ENCODE results near the gene SUMF2. TPM values are rescaled to one million over a fixed set of nuclear protein-coding genes. Genes with fewer than 3 reads are reported as not detected.
A peak's percentile ranks its signal among the peaks of the same experiment; 100 is the strongest.
"Not testable (repeated sequence)": the region's sequence is repeated elsewhere in the genome, so short reads cannot be mapped to it uniquely, and the experiment has no call there.

The SUMF2 gene
- total RNA-seq, 1 donor from 2014 or later, result 202 TPM

- H3K4me3 Mint-ChIP-seq (ENCODE audit: unreplicated experiment), result no peak overlapping the region
Observed at GRCh38 chr7:56099653-56100052, 35.6 kb downstream of the SUMF2 start.

DNA sequence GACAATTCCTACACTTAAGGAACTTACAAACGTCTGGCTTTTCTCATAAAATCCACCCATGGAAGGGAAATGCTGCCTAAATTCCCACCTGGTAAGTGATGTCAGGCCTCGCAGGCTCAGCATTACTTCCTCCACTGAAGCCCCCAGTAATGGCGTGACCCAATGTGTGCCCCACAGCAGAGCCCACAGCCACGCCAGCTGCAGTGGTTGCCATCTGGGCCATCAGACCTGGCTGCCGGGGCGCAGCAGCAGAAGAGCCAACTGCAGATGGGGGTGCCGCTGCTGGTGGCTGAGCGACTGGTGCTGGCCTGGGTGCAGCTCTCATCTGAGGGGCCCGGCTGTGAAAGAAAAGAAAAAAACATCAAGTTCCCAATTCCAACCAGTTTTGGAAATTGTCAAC, 40.1 kb downstream of the SUMF2 start:
- Mint-ChIP-seq H3K4me1 (ENCODE audit: unreplicated experiment) (peaks cover 23% of the 10 kb centered on the region), H3K36me3 (ENCODE audit: unreplicated experiment) (peaks cover 27% of the 10 kb centered on the region)
- not testable (repeated sequence) for H3K27ac Mint-ChIP-seq (ENCODE audit: unreplicated experiment); H3K4me3 Mint-ChIP-seq (ENCODE audit: unreplicated experiment); DNase-seq (ENCODE audit: extremely low spot score, unreplicated experiment); H3K9me3 Mint-ChIP-seq (ENCODE audit: unreplicated experiment); H3K27me3 Mint-ChIP-seq (ENCODE audit: unreplicated experiment)

More at GRCh38 chr7:56099653-56100052, 35.6 kb downstream of the SUMF2 start:
- Mint-ChIP-seq H3K27me3 (ENCODE audit: unreplicated experiment) (no peaks in the 10 kb centered on the region), H3K9me3 (ENCODE audit: unreplicated experiment) (no peaks in the 10 kb centered on the region), H3K27ac (ENCODE audit: unreplicated experiment) (no peak overlapping the region), H3K4me1 (ENCODE audit: unreplicated experiment) (peaks cover 2% of the 10 kb centered on the region), H3K36me3 (ENCODE audit: unreplicated experiment) (peaks cover 27% of the 10 kb centered on the region)
- no peak for TF ChIP-seq CTCF (IDR thresholded peaks at IDR 0.05)
- no peak for DNase-seq (ENCODE audit: extremely low spot score, unreplicated experiment)

DNA sequence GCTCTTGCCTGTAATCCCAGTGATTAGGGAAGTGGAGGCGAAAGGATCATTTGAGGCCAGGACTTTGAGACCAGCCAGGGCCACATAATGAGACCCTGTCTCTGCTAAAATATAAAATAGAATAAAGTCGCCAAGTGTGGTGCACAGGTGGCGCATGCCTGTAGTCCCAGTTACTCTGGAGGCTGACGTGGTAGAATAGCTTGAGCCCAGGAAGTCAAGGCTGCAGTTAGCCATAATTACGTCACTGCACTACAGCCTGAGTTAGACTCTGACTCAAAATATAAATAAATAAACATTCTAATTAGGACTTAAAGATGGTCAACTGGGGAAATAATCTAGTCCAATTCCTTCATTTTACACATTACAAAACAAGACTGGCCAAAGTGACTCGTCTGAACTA, 41.4 kb downstream of the SUMF2 start:
- Mint-ChIP-seq H3K4me3 (ENCODE audit: unreplicated experiment) (peak overlapping the region; percentile 96), H3K36me3 (ENCODE audit: unreplicated experiment) (peaks cover 19% of the 10 kb centered on the region), H3K27me3 (ENCODE audit: unreplicated experiment) (peaks cover 3% of the 10 kb centered on the region), H3K4me1 (ENCODE audit: unreplicated experiment) (peaks cover 23% of the 10 kb centered on the region), H3K9me3 (ENCODE audit: unreplicated experiment) (no peaks in the 10 kb centered on the region), H3K27ac (ENCODE audit: unreplicated experiment) (peak overlapping the region; percentile 98)
- no peak for DNase-seq (ENCODE audit: extremely low spot score, unreplicated experiment)
- no peak for TF ChIP-seq CTCF (IDR thresholded peaks at IDR 0.05)

- Mint-ChIP-seq H3K27me3 (ENCODE audit: unreplicated experiment) (peaks cover 5% of the 10 kb centered on the region), H3K27ac (ENCODE audit: unreplicated experiment) (peak within 1 kb of the TSS; percentile 98), H3K36me3 (ENCODE audit: unreplicated experiment) (peaks cover 10% of the 10 kb centered on the region), H3K4me1 (ENCODE audit: unreplicated experiment) (peaks cover 23% of the 10 kb centered on the region), H3K9me3 (ENCODE audit: unreplicated experiment) (no peaks in the 10 kb centered on the region), H3K4me3 (ENCODE audit: unreplicated experiment) (peak within 1 kb of the TSS; percentile 96)
- no peak for TF ChIP-seq CTCF (IDR thresholded peaks at IDR 0.05)
- DNase-seq (ENCODE audit: extremely low spot score, unreplicated experiment), result peak; percentile 97
Observed at GRCh38 chr7:56106108-56107073, 42.3 kb downstream of the SUMF2 start, which contains the start of gene CHCHD2. TSS of gene CHCHD2 (minus strand) at chr7:56106476. CDS start at chr7:56106413, 63 bp downstream.

- H3K27me3 Mint-ChIP-seq (ENCODE audit: unreplicated experiment), result peaks cover 5% of the 10 kb centered on the region
Observed at GRCh38 chr7:56107954-56108258, 43.8 kb downstream of the SUMF2 start.

More at GRCh38 chr7:56107954-56108258, 43.8 kb downstream of the SUMF2 start:
- no peak for DNase-seq (ENCODE audit: extremely low spot score, unreplicated experiment)
- Mint-ChIP-seq H3K9me3 (ENCODE audit: unreplicated experiment) (no peaks in the 10 kb centered on the region), H3K27ac (ENCODE audit: unreplicated experiment) (no peak overlapping the region), H3K4me1 (ENCODE audit: unreplicated experiment) (peaks cover 23% of the 10 kb centered on the region), H3K4me3 (ENCODE audit: unreplicated experiment) (no peak overlapping the region), H3K36me3 (ENCODE audit: unreplicated experiment) (peaks cover 5% of the 10 kb centered on the region)
- no peak for TF ChIP-seq CTCF (IDR thresholded peaks at IDR 0.05)
